GM18909 (cell line): Measurements from ENCODE around the gene SLC25A41.

ENCODE experiments used
- ATAC-seq: cut with Tn5 transposase; IDR thresholded peaks from one replicate; pipeline ENCODE4 v1.9.1; 2021; ENCODE audit warnings: mild to moderate bottlenecking; ENCODE audit not compliant: unreplicated experiment, poor library complexity

SLC25A41 gene

GRCh38 chr19:6464070-6464873, 30.7 kb upstream of the SLC25A41 start, which contains the start of gene CRB3:
Gene CRB3, plus strand, starts transcription at chr19:6464271. Its CDS starts 431 bp downstream, at chr19:6464702.
- no peak for ATAC-seq

GRCh38 chr19:6460099-6460884, 26.7 kb upstream of the SLC25A41 start:
- ATAC-seq, result peak; percentile 83

GRCh38 chr19:6459262-6460098, 25.9 kb upstream of the SLC25A41 start, which contains the start of gene SLC25A23:
Gene SLC25A23, minus strand, starts transcription at chr19:6459792. Its CDS starts 164 bp downstream, at chr19:6459628.
- peak; percentile 41 for ATAC-seq

GRCh38 chr19:6458695-6459261, 25.2 kb upstream of the SLC25A41 start:
- ATAC-seq, result no peak

- ATAC-seq, result no peak
Observed at GRCh38 chr19:6457958-6458694, 24.6 kb upstream of the SLC25A41 start.

- no peak for ATAC-seq
Observed at GRCh38 chr19:6455924-6456323, 22.4 kb upstream of the SLC25A41 start.

- no peak for ATAC-seq
Observed at GRCh38 chr19:6453951-6454565, 20.5 kb upstream of the SLC25A41 start.

GRCh38 chr19:6452899-6453298, 19.3 kb upstream of the SLC25A41 start:
- ATAC-seq, result no peak

- ATAC-seq, result no peak
Observed at GRCh38 chr19:6452223-6452614, 18.7 kb upstream of the SLC25A41 start.

GRCh38 chr19:6451583-6452222, 18.1 kb upstream of the SLC25A41 start:
- no peak for ATAC-seq

- no peak for ATAC-seq
Observed at GRCh38 chr19:6450166-6450565, 16.6 kb upstream of the SLC25A41 start.

GRCh38 chr19:6448045-6448444, 14.5 kb upstream of the SLC25A41 start:
- ATAC-seq, result no peak

- ATAC-seq, result no peak
Observed at GRCh38 chr19:6446452-6446851, 12.9 kb upstream of the SLC25A41 start.

- no peak for ATAC-seq
Observed at GRCh38 chr19:6443986-6444385, 10.4 kb upstream of the SLC25A41 start.

GRCh38 chr19:6442087-6442688, 8.6 kb upstream of the SLC25A41 start:
- no peak for ATAC-seq

- no peak for ATAC-seq
Observed at GRCh38 chr19:6440905-6441304, 7.3 kb upstream of the SLC25A41 start.

- no peak for ATAC-seq
Observed at GRCh38 chr19:6439743-6440142, 6.2 kb upstream of the SLC25A41 start.

- ATAC-seq, result no peak
Observed at GRCh38 chr19:6433165-6433564, 398 bp downstream of the SLC25A41 start.
